ENCODE results near the gene RNH1.

The RNH1 gene

GRCh38 chr11:506995-507726 is at the start of gene RNH1:
Gene RNH1 (minus strand): TSS chr11:507242. CDS start chr11:502162, 5,080 bp downstream.
- DNase-seq: peak; percentile 79

- DNase-seq: no peak
Observed at GRCh38 chr11:555780-556661, 49.0 kb upstream of the RNH1 start.

- no peak for DNase-seq
Observed at GRCh38 chr11:555227-555779, 48.3 kb upstream of the RNH1 start.

DNA sequence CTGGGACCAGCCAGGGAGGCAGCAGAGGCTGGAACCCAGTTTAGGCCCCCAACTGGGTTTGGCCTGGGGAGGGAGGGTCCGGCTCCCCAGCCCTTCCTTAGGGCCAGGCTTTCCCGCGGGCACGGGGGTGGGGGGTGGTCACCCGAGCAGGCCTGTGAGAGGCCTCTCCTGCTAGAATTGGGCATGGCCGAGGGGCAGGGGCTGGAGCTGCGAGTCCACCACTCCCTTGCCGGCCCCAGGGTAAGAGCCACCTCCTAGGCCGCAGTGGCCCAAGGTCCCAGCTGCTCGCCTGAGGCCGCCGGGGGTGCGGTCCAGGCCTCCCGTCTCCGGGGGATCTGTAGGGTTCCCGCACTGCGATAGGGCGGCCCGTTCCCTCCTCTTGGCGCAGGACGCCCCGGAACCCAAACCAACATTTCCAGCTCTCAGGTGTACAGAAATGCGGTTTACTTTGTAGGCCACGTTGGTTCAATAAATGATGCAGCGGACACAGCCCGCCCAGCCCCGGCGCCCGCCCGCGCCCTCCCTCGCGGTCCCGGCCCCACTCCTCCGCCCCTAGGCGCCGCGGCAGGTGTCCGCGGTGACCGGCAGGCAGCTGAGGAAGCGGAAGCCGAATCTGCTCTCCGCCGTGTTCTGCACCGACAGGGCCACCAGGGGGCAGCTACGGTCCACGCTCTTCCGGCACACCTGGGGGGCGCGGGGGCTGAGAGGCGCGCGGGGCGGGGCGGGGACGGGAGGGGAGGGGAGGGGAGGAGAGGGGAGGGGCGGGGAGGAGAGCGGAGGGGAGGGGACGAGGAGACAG is 47.6 kb upstream of the RNH1 start:
- peak; percentile 23 for DNase-seq

- no peak for DNase-seq
Observed at GRCh38 chr11:553988-554340, 46.9 kb upstream of the RNH1 start.

- DNase-seq: no peak
Observed at GRCh38 chr11:553083-553987, 46.3 kb upstream of the RNH1 start.

DNA sequence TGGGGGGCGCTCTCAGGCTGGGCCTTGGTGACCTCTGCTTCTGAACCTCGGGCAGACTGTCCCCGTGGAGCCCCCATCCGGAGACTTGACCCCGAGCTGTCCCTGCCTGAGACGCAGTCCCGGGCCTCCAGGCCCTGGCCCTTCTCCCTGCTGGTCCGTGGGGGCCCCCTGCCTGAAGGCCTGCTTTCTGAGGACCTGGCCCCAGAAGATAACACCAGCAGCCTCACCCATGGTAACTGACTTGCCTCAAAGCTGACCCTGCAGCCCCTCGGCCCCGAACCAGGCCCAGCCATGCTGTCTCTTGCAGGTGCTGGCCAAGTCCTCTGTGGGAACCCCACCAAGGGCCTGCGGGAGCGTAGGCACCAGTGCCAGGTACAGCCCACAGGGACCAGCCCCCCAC is 44.6 kb upstream of the RNH1 start:
- no peak for DNase-seq

DNA sequence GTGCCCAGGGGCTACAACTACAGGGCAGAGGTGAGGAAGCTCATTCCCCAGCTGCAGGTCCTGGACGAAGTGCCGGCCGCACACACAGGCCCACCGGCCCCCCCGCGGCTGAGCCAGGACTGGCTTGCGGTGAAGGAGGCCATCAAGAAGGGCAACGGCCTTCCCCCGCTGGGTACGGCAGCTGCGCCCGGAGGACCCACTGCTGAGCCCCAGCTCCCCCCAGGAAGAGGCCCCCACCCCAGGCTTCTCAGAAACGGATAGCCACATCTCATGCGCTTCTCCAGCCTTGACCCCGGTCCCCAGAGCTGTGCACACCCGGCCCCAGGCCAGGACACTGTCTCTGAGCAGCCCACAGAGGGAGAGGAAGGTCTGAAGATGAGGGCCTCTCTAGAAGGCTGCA is 44.1 kb upstream of the RNH1 start:
- no peak for DNase-seq

GRCh38 chr11:550746-551085 is 43.7 kb upstream of the RNH1 start:
- DNase-seq: no peak

DNA sequence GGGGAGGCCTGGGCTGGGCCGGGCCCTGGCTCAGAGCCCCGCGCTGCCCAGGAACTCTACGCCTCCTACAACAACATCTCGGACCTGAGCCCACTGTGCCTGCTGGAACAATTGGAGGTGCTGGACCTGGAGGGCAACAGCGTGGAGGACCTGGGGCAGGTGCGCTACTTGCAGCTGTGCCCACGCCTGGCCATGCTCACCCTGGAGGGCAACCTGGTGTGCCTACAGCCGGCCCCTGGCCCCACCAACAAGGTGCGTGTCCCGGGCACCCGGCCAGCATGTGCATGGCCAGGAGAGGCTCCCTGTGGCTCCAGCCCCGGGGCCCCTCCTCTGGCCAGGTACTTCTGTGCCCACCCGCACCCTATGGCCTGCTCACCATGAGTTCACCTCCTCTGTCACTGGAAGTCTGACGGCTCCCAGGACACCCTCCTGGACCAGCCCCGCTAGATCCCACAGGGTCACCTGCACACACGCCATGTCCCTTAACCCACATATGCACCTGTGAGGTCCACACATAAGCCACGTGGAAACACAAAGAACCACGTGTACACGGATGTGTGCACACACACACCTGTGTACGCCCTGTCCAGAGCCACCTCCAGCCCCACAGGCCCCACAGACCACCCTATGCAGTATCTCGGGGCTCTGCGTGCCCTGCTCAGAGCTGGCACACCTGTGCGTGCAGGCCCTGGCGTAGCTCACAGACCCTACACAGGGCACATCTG is 43.1 kb upstream of the RNH1 start:
- no peak for DNase-seq

- DNase-seq: no peak
Observed at GRCh38 chr11:548700-549603, 41.9 kb upstream of the RNH1 start.

DNA sequence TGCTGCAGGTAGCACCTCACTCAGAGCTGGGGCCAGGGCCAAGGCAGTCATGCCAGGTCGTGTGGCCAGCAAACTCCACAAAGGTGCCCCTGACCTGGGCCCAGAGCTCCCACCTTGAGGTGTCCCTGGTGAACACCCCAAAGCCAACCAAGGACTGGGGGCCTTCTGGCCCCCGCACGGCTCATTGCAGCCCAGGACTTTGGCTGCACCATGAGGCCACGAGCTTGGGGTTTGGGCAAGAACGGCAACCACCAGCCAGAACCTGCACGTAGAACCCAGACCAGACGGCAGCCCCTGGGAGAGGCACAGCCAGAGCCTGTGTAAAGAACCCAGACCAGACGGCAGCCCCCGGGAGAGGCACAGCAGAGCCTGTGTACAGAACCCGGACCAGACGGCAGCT is 38.1 kb upstream of the RNH1 start:
- DNase-seq: no peak

GRCh38 chr11:544817-545166 is 37.8 kb upstream of the RNH1 start:
- DNase-seq: no peak

GRCh38 chr11:541433-541885 is 34.4 kb upstream of the RNH1 start:
- DNase-seq: no peak

DNA sequence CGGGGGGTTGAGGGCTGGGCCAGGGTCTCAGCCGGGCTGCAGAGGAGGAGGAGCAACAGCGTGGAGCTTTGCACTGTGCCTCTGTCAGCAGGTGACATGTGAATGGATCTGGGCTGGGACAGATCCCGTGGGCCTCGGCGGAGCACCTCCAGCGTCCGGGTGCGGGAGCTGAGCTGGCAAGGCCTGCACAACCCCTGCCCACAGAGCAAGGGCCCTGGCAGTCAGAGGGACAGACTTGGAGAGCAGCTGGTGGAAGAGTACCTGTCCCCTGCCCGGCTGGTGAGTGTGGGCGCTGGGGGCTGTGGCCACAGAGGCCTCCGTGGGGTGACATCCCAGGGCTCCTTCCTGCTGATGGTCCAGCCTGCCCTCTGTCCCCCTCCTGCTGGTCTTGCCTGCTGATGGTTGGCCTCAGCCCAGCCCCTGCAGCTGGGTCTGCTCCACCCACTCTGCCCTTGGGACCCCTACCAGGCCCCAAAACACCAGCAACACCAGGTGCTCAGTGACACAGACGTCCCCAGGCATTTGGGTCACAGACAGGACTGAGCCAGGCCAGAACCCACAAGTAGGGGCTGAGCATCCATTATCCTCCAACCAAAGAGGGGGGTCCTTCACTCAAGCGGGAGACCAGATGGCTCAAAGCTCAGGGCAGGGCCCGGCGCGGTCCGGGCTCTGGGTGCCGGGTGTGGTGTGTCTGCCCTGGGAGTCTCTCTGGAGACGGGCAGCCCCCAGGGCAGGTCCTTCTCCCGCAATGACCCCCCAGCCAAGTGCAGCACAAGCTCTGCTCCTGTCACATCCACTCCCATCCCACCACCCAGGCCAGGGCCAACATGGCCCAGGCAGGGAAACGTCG is 33.8 kb upstream of the RNH1 start:
- no peak for DNase-seq

GRCh38 chr11:539971-540481 is 33.0 kb upstream of the RNH1 start:
- DNase-seq: no peak

- DNase-seq: no peak
Observed at GRCh38 chr11:538431-539051, 31.5 kb upstream of the RNH1 start.

GRCh38 chr11:537622-538430 is 30.8 kb upstream of the RNH1 start:
- no peak for DNase-seq

Data from NCI-H2171 treated with DMSO at 0.1 percent for 48 hours (cell line).